IgD-negative memory B cell (primary cell): ENCODE measurements around the gene FANCD2. TPM values are rescaled to one million over a fixed set of nuclear protein-coding genes. Genes with fewer than 3 reads are reported as not detected.

Experiments
- polyA plus RNA-seq: library from polyadenylated mRNA; unstranded; fragments of 300-500 nt; fragmentation: Illumina TruSeq; gene quantifications from one replicate; pipeline ENCODE4 v1.2.3, GENCODE V29; 2021

Gene FANCD2
- polyA plus RNA-seq, 1 donor from 2014 or later: 15.2 TPM

Other genes starting within 250 kb of the FANCD2 start
- 52.6 TPM for gene TADA3, start 234.0 kb upstream of the FANCD2 start, polyA plus RNA-seq
- gene ARPC4, start 233.4 kb upstream of the FANCD2 start, polyA plus RNA-seq: 262 TPM
- gene TTLL3, start 216.2 kb upstream of the FANCD2 start, polyA plus RNA-seq: 10.5 TPM
- gene RPUSD3, start 182.4 kb upstream of the FANCD2 start, polyA plus RNA-seq: 57.9 TPM
- 0.80 TPM for gene CIDEC, start 146.2 kb upstream of the FANCD2 start, polyA plus RNA-seq
- gene JAGN1, start 135.8 kb upstream of the FANCD2 start, polyA plus RNA-seq: 46.4 TPM
- gene IL17RE, start 123.6 kb upstream of the FANCD2 start, polyA plus RNA-seq: not detected
- gene IL17RC, start 109.3 kb upstream of the FANCD2 start, polyA plus RNA-seq: 6.7 TPM
- gene CRELD1, start 92.6 kb upstream of the FANCD2 start, polyA plus RNA-seq: 17.7 TPM
- gene PRRT3, start 74.0 kb upstream of the FANCD2 start, polyA plus RNA-seq: 2.0 TPM
- 69.2 TPM for gene EMC3, start 39.6 kb upstream of the FANCD2 start, polyA plus RNA-seq
- gene FANCD2OS, start 81.8 kb downstream of the FANCD2 start, polyA plus RNA-seq: not detected
- gene BRK1, start 89.2 kb downstream of the FANCD2 start, polyA plus RNA-seq: 221 TPM
- 47.3 TPM for gene VHL, start 115.3 kb downstream of the FANCD2 start, polyA plus RNA-seq
- 8.4 TPM for gene IRAK2, start 138.5 kb downstream of the FANCD2 start, polyA plus RNA-seq
- 11.6 TPM for gene TATDN2, start 222.0 kb downstream of the FANCD2 start, polyA plus RNA-seq